Stimulated activated naive CD8-positive, alpha-beta T cell treated with anti-CD3 and anti-CD28 coated beads, Interleukin-15, Interleukin-2, amounts not matched to agents 100 U/mL and 50 U/mL, for 24 hours (primary cell): ENCODE results near the gene TUNAR.

Source experiments
- ATAC-seq: fragments of 150-1000 bp; cut with Tn5 transposase; one replicate; pipeline ENCODE4 v1.10.0; 2021
- DNase-seq: peaks from one replicate; pipeline ENCODE4 v3.0.0; 2021

The TUNAR gene

GRCh38 chr14:95872777-95873176, 3.9 kb upstream of the TUNAR start:
- no peak for ATAC-seq
- no peak for DNase-seq

DNA sequence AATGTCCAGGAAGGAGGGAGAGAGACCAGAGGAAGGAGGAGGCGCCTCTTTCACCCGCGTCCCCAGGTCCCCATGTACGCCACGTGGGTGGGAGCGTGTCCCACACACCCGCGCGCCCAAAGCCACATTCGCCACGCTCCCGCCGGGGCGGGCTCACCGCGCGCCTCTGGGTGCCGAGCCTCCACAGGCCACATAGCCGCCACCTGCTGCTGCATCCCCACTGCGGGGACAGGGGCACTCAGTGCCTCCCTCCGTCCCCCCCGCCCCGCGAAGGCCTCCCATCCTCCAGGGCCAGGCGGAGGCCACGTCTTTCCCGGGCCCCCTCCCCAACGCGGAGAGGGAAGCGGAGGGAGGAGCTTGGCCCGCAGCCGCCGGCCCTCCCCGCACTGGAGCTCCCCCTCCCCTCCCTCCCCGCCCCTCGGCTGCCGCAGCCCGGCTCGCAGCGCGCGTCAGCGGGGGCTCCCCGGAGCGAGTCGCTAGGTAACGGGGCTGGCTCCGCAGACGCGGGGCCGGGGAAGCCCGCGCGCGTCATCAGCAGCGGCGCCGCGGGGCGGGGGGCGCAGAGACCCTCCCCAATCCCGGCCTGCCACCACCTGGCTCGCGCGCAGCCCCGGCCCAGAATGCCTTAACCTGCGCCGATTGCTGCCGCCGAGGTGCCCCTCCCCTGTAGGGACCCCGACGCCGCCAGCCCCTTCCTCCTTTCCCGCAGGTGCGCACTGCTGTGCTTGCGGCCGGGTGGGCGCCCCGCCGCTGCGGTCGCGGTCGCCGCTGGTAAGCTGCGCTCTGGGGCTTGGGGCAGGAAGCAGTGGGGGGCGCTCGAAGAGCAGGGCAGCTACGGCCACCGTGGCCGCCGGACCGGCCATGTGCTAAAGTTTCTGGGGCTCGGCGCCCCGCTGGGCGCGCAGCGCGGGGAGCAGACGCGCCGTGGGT, 536 bp upstream of the TUNAR start:
- no peak for DNase-seq
- no peak for ATAC-seq

DNA sequence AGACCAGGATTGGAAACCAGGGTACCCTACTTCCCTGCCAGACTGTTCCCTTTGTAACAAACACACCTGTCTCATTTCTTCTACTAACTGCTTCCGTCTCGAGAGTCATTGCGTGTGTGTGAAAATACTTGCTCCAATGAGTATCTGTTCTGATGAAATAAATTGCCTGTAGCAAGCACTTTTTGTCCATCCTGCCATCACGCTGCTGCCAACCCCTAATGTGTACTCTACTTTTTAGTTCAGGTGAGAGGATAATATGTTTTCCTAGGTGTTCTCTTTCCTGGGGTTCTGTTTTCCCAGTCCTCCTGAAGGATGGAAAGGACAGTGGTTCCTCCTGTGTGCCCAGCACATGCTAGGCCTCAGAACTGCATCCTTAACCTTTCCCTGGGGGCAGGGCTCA, 1.0 kb downstream of the TUNAR start:
- no peak for DNase-seq
- ATAC-seq, result no peak

DNA sequence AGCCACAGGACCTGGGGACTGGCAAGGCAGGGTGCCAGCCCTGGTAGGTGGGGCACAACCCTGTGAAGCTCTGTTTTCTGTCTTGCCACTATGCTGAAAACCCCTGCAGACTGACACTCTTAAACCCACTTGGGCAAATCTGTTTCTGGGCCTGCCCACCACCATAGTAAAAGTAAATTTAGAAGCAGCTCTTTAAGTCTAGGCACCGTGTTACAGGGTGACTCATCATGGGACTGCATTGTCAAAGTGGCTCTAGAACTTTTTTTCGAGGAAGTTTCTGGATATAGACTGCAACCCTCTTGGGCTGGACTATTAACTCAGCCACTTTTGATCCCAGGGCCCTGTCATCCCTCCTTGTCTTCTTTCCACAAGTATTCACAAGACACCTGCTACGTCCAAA, 7.7 kb downstream of the TUNAR start:
- ATAC-seq, result no peak
- no peak for DNase-seq

DNA sequence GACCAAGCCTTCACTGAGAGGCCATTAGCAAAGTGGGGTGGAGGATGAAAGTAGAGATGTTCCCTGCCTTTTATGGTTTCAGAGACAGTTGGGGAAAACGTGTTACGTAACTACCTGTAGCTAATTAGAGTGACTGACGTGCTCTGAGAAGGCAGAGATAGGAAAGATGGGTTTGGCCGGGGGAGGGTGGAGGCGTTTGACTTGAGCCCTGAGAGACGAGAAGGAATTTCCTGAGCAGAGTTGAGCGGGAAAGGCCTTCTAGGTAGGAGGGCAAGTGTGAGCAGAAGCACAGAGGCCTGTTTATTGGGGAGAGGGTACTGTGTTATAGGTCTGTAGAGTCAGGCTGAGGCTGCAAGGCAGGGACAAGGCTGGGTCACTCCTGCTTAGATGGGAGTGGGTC, 8.6 kb downstream of the TUNAR start:
- no peak for DNase-seq
- ATAC-seq, result no peak

DNA sequence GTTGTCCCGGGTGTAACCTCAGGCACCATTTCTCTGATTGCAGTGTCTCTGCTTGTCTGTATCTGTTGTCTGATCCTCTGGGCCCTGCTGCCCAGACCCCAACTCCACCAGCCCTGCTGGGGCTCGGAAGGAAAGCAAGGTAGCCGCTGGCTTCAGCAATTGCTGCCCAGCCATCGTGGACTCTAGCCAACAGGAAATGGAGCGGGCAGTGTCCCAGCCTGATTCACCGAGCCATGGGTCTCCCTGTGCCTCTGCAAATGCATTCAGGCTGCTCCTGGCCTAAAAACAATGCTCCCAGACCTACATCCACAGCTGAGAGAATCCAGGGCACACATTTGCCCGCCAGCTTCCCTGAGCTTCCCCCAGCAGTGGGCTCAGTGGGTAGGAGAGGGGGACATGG, 9.2 kb downstream of the TUNAR start:
- no peak for ATAC-seq
- no peak for DNase-seq

- DNase-seq (no peak), ATAC-seq (no peak)
Measured at GRCh38 chr14:95886366-95887056, 9.9 kb downstream of the TUNAR start.

DNA sequence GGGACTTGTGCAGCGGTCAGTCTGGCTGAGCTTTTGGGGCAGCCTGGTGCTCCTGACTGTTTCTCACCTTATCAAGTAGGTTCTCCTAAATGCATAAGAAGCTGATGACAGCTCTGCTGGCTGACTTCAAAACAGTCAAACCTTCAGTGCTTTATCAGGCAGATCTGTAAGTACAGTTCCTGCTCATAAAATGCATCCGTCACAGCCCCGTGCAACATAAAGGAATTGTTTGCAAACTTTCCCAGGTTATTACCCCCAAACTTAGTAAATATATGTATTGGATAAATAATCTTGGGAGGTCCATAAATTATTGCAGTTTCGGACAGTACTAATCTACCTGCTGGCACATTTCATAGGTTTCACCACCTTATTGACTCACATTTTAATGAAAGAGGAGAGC, 10.7 kb downstream of the TUNAR start:
- DNase-seq (no peak), ATAC-seq (no peak)

DNA sequence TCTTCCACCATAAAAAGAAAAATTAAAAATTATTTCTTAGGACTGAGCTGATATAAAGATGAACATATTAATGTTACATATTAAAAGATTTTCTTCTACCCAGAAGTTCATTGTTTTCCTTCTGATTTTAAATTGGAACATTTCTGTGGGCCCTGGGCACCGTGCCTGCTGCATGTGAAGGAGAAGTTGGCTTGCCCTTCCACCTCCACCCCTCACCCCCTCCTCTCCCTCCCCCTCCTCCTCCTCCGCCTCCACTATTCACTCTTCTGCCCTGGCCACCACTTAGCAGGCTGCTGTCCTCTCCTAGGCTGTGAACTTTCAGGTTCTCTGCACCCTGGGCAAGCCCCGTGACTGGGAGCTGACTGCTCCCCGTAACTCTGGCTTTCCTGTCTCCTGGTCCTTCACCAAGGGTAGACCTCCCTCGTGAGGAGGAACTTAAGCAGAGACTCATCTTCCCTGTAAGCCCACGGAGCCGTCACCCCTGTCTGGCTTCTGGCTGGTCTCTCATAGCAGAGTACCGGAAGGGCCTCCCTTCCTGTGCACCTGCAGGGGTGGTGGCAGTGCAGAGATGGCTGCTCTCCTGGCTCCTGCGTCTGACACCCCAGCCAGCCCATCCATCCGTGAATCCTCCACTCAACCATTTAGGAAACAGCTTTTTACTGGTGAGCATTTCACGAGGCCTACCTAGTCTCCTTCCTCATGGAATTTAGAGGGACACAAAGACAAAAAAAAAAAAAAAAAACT, 12.8 kb downstream of the TUNAR start:
- ATAC-seq (no peak), DNase-seq (no peak)

DNA sequence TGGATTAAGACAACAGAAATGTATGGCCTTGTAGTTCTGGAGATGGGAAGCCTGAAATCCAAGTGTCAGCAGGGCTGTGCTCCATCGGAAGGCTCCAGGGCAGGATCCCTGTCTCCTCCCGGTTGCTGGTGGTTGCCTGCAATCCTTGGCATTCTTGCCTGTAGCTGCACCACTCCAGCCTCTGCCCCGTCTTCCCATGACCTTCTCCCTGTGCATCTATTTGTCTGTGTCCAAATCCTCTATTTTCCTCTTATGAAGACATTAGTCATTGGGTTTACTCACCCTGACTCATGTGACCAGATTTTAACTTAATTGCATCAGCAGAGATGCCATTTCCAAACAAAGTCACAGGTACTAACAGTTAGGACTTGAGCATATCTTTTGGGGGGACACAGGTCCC, 15.1 kb downstream of the TUNAR start:
- ATAC-seq, result no peak
- no peak for DNase-seq

DNA sequence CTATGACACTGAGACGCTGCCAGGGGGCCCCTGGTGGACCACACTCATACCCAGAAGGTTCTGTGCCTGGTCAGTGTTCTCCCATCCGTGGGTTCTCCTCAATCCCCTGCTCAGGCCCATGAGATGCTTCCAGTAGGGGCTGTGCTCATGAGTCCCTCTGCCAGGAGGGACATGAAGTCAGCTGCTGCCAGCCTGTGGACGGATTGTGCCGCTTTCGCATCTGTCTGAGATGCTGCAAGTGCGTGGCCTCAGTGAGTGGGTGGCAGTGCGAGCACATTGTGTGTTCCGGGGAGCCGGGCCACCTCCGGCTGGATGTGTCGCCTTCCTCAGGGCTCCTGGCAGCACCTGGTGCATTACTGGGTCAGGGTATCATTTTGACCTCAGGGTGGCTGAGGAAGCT, 15.5 kb downstream of the TUNAR start:
- DNase-seq (no peak), ATAC-seq (no peak)

- no peak for ATAC-seq
- DNase-seq, result peak; percentile 16
Measured at GRCh38 chr14:95895720-95896119, 19.1 kb downstream of the TUNAR start.

- ATAC-seq (no peak), DNase-seq (no peak)
Measured at GRCh38 chr14:95896498-95897135, 20.0 kb downstream of the TUNAR start.

GRCh38 chr14:95897280-95897679, 20.6 kb downstream of the TUNAR start:
- no peak for DNase-seq
- no peak for ATAC-seq

- DNase-seq, result no peak
- no peak for ATAC-seq
Measured at GRCh38 chr14:95901054-95901453, 24.4 kb downstream of the TUNAR start.

DNA sequence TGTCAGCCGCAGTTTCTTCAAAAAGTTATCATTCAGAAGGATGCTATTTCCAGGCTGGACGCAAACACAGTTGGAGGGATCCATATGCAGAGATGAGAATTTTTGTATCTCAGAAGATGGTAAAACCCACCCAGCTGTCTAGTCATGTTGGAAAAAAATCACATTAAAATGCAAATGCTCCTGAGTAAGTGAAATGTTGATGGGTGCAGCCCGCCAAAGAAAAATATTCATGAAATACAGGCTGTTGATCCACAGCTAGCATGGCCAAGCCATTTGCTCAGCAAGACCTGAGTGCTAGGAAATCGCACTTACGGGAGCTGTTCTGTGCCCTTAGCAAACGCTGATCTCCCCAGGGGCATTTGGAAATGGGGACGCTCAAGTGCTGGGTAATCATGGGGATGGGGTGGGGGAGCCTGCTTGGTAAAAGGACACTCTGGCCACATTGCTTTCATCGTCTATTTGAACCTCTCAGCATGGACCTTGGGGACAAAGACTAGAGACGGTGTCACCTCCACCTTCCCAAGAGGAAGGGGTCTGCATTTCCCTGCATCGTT, 25.7 kb downstream of the TUNAR start:
- DNase-seq, result no peak
- ATAC-seq, result no peak

- DNase-seq, result no peak
Measured at GRCh38 chr14:95903165-95903564, 26.5 kb downstream of the TUNAR start.

GRCh38 chr14:95903616-95904107, 27.0 kb downstream of the TUNAR start:
- no peak for DNase-seq
- ATAC-seq, result no peak

More at GRCh38 chr14:95903165-95903564, 26.5 kb downstream of the TUNAR start:
- no peak for ATAC-seq

- ATAC-seq (no peak), DNase-seq (no peak)
Measured at GRCh38 chr14:95906591-95906990, 30.0 kb downstream of the TUNAR start.

- ATAC-seq, result no peak
- no peak for DNase-seq
Measured at GRCh38 chr14:95910628-95911027, 34.0 kb downstream of the TUNAR start.

GRCh38 chr14:95911456-95911855, 34.8 kb downstream of the TUNAR start:
- no peak for DNase-seq
- ATAC-seq, result no peak

DNA sequence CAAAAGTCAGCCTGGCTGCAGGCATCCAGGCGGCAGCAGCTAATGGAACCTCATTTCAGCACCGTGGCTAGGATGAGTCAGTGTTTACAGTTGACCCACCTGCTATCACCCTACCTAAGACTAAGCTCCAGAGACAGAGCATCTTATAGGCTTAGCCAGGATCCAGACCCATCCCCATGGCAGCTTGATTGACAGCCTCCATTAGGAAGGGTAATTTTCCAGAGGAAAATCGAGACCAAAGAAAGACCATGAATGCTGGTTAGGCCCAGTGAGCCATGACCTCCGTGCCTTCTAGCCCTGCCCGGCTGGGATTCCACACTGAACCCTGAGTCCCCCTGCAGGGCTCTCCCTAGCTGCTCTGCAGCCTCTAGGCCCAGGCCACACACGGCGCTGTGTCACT, 38.7 kb downstream of the TUNAR start:
- no peak for ATAC-seq
- DNase-seq, result no peak
